Naive thymus-derived CD4-positive, alpha-beta T cell (primary cell): ENCODE results near the gene ROBO1. TPM values are rescaled to one million over a fixed set of nuclear protein-coding genes. Genes with fewer than 3 reads are reported as not detected.

Source experiments
- ATAC-seq: fragments of 150-1000 bp; cut with Tn5 transposase; 2 replicates; pipeline ENCODE4 v1.10.0; 2021; ENCODE audit warnings: mild to moderate bottlenecking, moderate library complexity
- CTCF ChIA-PET: fragments of 350-600 bp; sonication (Branson Sonifier 250); formaldehyde crosslinking; loops from one replicate; lab custom pipeline; 2021; ENCODE audit warnings: antibody characterized with exemption; lab: Charles Lee
- POLR2A ChIA-PET: fragments of 350-600 bp; sonication (Branson Sonifier 250); formaldehyde crosslinking; loops from one replicate; lab custom pipeline; 2021; ENCODE audit warnings: antibody characterized with exemption, inconsistent platforms; lab: Charles Lee
- DNase-seq, 9 donors: peaks; one replicate each; pipeline versions ENCODE4 v3.0.0 to v3.0.0-alpha.2; 2020 to 2022; ENCODE audit warnings: mixed read lengths in 1 of 9
- H3K27ac ChIP-seq: one replicate; pipeline ENCODE4 v1.7.0; 2013; ENCODE audit warnings: mild to moderate bottlenecking, low read depth, low read length, moderate library complexity
- H3K27me3 ChIP-seq, 2 donors: one replicate each; pipeline ENCODE4 v1.7.0; 2013; ENCODE audit warnings: low read length in 2 of 2, mild to moderate bottlenecking in 2 of 2, moderate library complexity in 2 of 2; ENCODE audit not compliant: control insufficient read depth in 2 of 2, insufficient read depth in 2 of 2
- H3K36me3 ChIP-seq, 3 experiments: 1 replicate in 2 of 3; 2 replicates in 1 of 3; pipeline ENCODE4 v1.7.0; 2013; ENCODE audit warnings: low read length in 3 of 3, mild to moderate bottlenecking in 3 of 3, moderate library complexity in 1 of 3; ENCODE audit not compliant: insufficient read depth in 3 of 3, control insufficient read depth in 2 of 3
- H3K4me1 ChIP-seq, 2 donors: one replicate each; pipeline ENCODE4 v1.7.0; 2013; ENCODE audit warnings: low read length in 2 of 2, mild to moderate bottlenecking in 2 of 2, moderate library complexity in 1 of 2; ENCODE audit not compliant: control insufficient read depth in 2 of 2, insufficient read depth in 2 of 2
- H3K4me3 ChIP-seq: 2 replicates; pipeline ENCODE4 v1.7.0; 2013; ENCODE audit warnings: mild to moderate bottlenecking, low read length
- H3K9me3 ChIP-seq, 3 experiments: 1 replicate in 2 of 3; 2 replicates in 1 of 3; pipeline ENCODE4 v1.7.0; 2013; ENCODE audit warnings: low read length in 3 of 3; ENCODE audit not compliant: control insufficient read depth in 2 of 3
- H3K27ac Mint-ChIP-seq, 9 donors: one replicate each; pipeline ENCODE4 v1.8.0; 2020 to 2022; ENCODE audit warnings: mixed read lengths in 9 of 9, mild to moderate bottlenecking in 8 of 9, moderate library complexity in 5 of 9, inconsistent platforms in 2 of 9
- H3K27me3 Mint-ChIP-seq, 5 donors: one replicate each; pipeline ENCODE4 v1.8.0; 2021 to 2022; ENCODE audit warnings: mixed read lengths in 5 of 5, mild to moderate bottlenecking in 1 of 5
- H3K36me3 Mint-ChIP-seq, 5 donors: one replicate each; pipeline ENCODE4 v1.8.0; 2020 to 2022; ENCODE audit warnings: mixed read lengths in 5 of 5, mild to moderate bottlenecking in 3 of 5, inconsistent platforms in 1 of 5
- H3K4me1 Mint-ChIP-seq, 7 donors: one replicate each; pipeline ENCODE4 v1.8.0; 2020 to 2022; ENCODE audit warnings: mixed read lengths in 7 of 7, mild to moderate bottlenecking in 3 of 7, inconsistent platforms in 1 of 7
- H3K4me3 Mint-ChIP-seq, 10 donors: one replicate each; pipeline ENCODE4 v1.8.0; 2020 to 2022; ENCODE audit warnings: mild to moderate bottlenecking in 10 of 10, mixed read lengths in 10 of 10, moderate library complexity in 6 of 10, inconsistent platforms in 2 of 10
- H3K9me3 Mint-ChIP-seq, 11 donors: one replicate each; pipeline ENCODE4 v1.8.0; 2020 to 2022; ENCODE audit warnings: mixed read lengths in 11 of 11, mild to moderate bottlenecking in 4 of 11, inconsistent platforms in 1 of 11, moderate library complexity in 1 of 11
- intact Hi-C, 2 donors: fragments of 100-400 bp; cut with micrococcal nuclease; formaldehyde crosslinking; loops; one replicate each; pipeline ENCODE4 v1.15.1; 2023
- polyA plus RNA-seq, 2 donors: library from polyadenylated mRNA; unstranded; fragments of 300-500 nt; fragmentation: Illumina TruSeq; gene quantifications; one replicate each; pipeline ENCODE4 v1.2.3, GENCODE V29; 2021
- total RNA-seq, 6 experiments: library from RNA in 5 of 6; stranded (reverse) in 5 of 6; gene quantifications; 1 replicate in 5 of 6; 2 replicates in 1 of 6; pipeline ENCODE4 v1.2.3 and lab custom pipeline; 2021 to 2026

ROBO1 gene
- total and polyA plus RNA-seq, 7 experiments from 2014 or later, result 0.08 to 0.59 (median 0.26) TPM; not detected in 2

DNA sequence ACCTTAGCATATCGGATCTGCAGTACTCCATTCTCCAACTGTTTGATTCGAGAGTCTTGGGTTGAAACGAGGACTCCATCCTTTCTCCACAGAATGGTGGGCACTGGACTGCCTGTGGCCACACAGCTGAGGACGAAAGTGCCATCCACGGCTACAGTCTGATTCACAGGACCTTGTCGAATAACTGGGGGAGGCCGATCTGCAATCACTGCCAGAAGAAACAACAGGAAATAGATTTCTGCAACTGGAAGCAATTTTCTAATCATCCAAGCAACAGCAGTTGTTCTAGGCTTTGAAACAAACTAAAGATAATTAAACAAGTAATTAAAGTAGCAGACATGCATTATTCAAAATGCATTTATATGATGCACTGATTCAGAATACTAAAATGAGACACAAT lies 1097.7 kb downstream of the ROBO1 start:
- H3K27ac Mint-ChIP-seq, result no peak overlapping the region
- H3K4me3 ChIP-seq, result no peak overlapping the region
- no peaks in the 10 kb centered on the region for H3K9me3 ChIP-seq
- no peaks in the 10 kb centered on the region for H3K4me1 Mint-ChIP-seq
- intact Hi-C loops, result no loop called here
- no peak for DNase-seq
- ChIA-PET POLR2A (no interaction called here), CTCF (no interaction called here)
- H3K4me3 Mint-ChIP-seq, result no peak overlapping the region
- no peak for ATAC-seq
- H3K4me1 ChIP-seq, result no peaks in the 10 kb centered on the region
- H3K27me3 Mint-ChIP-seq, result no peaks in the 10 kb centered on the region
- H3K36me3 ChIP-seq, result no peaks in the 10 kb centered on the region
- H3K36me3 Mint-ChIP-seq, result no peaks in the 10 kb centered on the region
- H3K27me3 ChIP-seq, result no peaks in the 10 kb centered on the region
- H3K9me3 Mint-ChIP-seq, result peaks cover 0 to 3% (median 0%) of the 10 kb centered on the region in 11 donors
- H3K27ac ChIP-seq, result no peak overlapping the region

DNA sequence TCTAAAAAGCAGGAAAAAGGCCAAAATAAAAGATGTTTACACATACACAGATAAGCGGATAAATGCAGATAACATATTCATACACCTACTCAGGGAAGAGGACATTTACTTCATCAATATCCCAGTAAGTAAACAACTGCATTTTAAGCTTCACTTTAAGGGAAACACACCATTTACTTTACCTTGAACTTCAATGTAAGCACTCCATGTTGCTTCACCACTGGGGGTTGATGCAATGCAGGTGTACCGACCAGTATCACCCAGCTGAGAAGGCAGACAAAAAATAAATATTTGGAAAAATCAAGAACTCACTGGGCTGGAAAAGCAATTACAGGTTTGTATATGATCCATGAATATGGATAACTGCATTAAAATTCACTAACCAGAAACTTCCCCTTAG lies 1099.5 kb downstream of the ROBO1 start:
- Histone ChIP-seq H3K27ac (no peak overlapping the region), H3K36me3 (no peaks in the 10 kb centered on the region), H3K27me3 (no peaks in the 10 kb centered on the region), H3K4me1 (no peaks in the 10 kb centered on the region), H3K9me3 (no peaks in the 10 kb centered on the region), H3K4me3 (no peak overlapping the region)
- Mint-ChIP-seq H3K4me1 (no peaks in the 10 kb centered on the region), H3K9me3 (peaks cover 0 to 4% (median 0%) of the 10 kb centered on the region in 11 donors), H3K4me3 (no peak overlapping the region), H3K27ac (no peak overlapping the region), H3K36me3 (no peaks in the 10 kb centered on the region), H3K27me3 (no peaks in the 10 kb centered on the region)
- ChIA-PET CTCF (no interaction called here), POLR2A (no interaction called here)
- ATAC-seq (no peak), DNase-seq (no peak)
- intact Hi-C loops, result no loop called here

DNA sequence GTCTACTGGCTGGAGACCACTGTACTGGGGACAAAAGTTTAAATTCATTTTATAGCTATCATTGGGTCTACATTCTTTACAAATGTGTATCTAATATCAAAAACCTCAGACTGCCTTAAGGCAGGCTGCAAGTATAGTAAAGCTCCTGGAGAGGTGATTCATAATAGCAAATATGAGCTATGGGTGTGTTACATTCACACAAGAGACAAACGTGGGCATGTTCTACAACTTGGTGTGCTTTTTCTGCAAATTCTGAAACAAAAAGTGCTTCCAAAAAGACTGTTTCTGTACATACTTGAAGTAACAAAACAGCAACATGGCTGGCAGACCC lies 1101.4 kb downstream of the ROBO1 start:
- H3K27me3 Mint-ChIP-seq, result no peaks in the 10 kb centered on the region
- CTCF ChIA-PET, result no interaction called here

DNA sequence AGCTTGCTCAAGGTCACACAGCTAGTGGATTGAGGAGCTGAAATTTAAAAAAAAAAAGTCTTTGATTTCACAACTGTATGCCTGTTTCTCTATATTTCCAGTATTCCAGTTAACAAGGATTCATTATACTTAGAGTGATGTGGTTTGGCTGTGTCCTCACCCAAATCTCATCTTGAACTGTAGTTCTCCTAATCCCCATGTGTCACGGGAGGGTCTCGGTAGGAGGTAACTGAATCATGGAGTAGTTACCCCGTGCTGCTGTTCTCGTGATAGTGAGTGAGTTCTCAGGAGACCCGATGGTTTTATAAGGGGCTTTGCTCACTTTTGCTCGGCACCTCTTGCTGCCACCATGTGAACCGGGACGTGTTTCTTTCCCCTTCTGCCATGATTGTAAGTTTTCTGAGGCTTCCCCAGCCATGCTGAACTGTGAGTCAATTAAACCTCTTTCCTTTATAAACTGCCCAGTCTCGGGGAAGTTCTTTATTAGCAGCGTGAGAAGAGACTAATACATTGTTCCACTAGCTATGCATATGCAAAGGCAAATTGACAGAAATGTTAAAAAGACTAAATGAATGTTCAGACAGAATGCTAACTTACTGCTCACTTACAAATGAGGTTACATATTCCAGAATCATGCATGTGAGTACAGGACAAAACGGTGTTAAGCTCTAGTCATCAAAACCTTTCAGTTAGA lies 1101.9 kb downstream of the ROBO1 start:
- H3K27me3 ChIP-seq, result no peaks in the 10 kb centered on the region
- Mint-ChIP-seq H3K27ac (peak overlapping the region in 1 of 9 donors; percentile 5), H3K4me1 (no peaks in the 10 kb centered on the region), H3K4me3 (no peak overlapping the region), H3K27me3 (no peaks in the 10 kb centered on the region), H3K36me3 (no peaks in the 10 kb centered on the region), H3K9me3 (peaks cover 0 to 7% (median 0%) of the 10 kb centered on the region in 11 donors)
- H3K9me3 ChIP-seq, result no peaks in the 10 kb centered on the region
- intact Hi-C loops, result no loop called here
- H3K36me3 ChIP-seq, result no peaks in the 10 kb centered on the region
- POLR2A ChIA-PET, result no interaction called here
- H3K4me3 ChIP-seq, result no peak overlapping the region
- CTCF ChIA-PET, result no interaction called here
- DNase-seq (no peak), ATAC-seq (no peak)
- no peak overlapping the region for H3K27ac ChIP-seq
- no peaks in the 10 kb centered on the region for H3K4me1 ChIP-seq

More for the DNA sequence above, 1101.4 kb downstream of the ROBO1 start:
- DNase-seq, result no peak
- POLR2A ChIA-PET, result no interaction called here
- Mint-ChIP-seq H3K4me1 (no peaks in the 10 kb centered on the region), H3K9me3 (peaks cover 0 to 7% (median 0%) of the 10 kb centered on the region in 11 donors), H3K4me3 (no peak overlapping the region), H3K27ac (no peak overlapping the region), H3K36me3 (no peaks in the 10 kb centered on the region)
- Histone ChIP-seq H3K4me3 (no peak overlapping the region), H3K9me3 (no peaks in the 10 kb centered on the region), H3K27ac (no peak overlapping the region), H3K36me3 (no peaks in the 10 kb centered on the region), H3K4me1 (no peaks in the 10 kb centered on the region), H3K27me3 (no peaks in the 10 kb centered on the region)
- intact Hi-C loops, result no loop called here
- ATAC-seq, result no peak

DNA sequence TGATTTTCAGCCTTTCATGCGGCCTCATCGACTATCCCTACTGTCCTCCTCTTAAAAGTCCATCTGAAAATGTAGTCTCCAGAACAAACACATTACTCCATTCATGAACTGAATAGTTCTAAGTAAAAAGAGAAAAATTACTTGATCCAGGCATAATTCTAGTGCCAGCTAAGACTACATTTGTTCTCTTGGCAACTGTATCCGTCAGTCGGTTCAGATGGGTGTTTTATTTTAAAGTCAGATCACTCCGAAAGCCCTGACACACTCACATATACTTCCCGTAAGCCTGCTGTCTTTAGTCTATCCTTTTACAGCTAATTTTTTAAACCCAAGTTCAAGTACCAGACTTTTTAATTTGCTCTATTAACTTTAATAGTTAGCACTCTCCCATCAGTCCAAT lies 1102.7 kb downstream of the ROBO1 start:
- Mint-ChIP-seq H3K27me3 (no peaks in the 10 kb centered on the region), H3K27ac (no peak overlapping the region), H3K9me3 (peaks cover 0 to 7% (median 0%) of the 10 kb centered on the region in 11 donors), H3K36me3 (no peaks in the 10 kb centered on the region), H3K4me1 (no peaks in the 10 kb centered on the region), H3K4me3 (no peak overlapping the region)
- intact Hi-C loops, result no loop called here
- H3K36me3 ChIP-seq, result no peaks in the 10 kb centered on the region
- H3K4me1 ChIP-seq, result no peaks in the 10 kb centered on the region
- ATAC-seq, result no peak
- DNase-seq, result no peak
- no peak overlapping the region for H3K27ac ChIP-seq
- ChIA-PET POLR2A (no interaction called here), CTCF (interaction anchor here (0.7 kb wide), 1 partner anchor 23 kb away, joined by 3 read pairs; no protein-coding TSS in a partner anchor)
- no peak overlapping the region for H3K4me3 ChIP-seq
- no peaks in the 10 kb centered on the region for H3K27me3 ChIP-seq
- H3K9me3 ChIP-seq, result no peaks in the 10 kb centered on the region

DNA sequence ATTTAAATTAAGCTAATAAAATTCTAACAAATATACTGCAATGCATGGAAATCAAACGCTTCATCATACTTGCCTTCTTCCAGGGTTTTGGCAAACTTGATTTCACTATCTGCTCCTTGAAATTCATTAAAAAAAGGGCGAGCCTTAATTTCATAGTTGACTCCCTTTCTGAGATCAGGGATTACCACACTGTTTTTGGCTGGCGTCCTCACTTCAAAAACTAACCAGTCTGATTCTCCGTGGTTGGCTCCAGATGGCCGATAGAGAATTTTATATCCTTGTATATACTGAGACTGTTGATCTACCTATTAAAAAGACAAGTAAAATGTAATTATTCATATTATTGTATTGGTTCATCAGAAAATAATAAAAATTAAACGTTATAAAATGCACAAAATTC lies 1106.8 kb downstream of the ROBO1 start:
- Mint-ChIP-seq H3K36me3 (no peaks in the 10 kb centered on the region), H3K4me3 (no peak overlapping the region), H3K27me3 (no peaks in the 10 kb centered on the region), H3K9me3 (peaks cover 0 to 7% (median 0%) of the 10 kb centered on the region in 11 donors), H3K4me1 (no peaks in the 10 kb centered on the region), H3K27ac (no peak overlapping the region)
- DNase-seq, result no peak
- no peak overlapping the region for H3K4me3 ChIP-seq
- no peaks in the 10 kb centered on the region for H3K9me3 ChIP-seq
- H3K27me3 ChIP-seq, result no peaks in the 10 kb centered on the region
- no peaks in the 10 kb centered on the region for H3K36me3 ChIP-seq
- no peak for ATAC-seq
- no peaks in the 10 kb centered on the region for H3K4me1 ChIP-seq
- intact Hi-C loops, result no loop called here
- ChIA-PET CTCF (no interaction called here), POLR2A (interaction anchor here (0.7 kb wide), 1 partner anchor 8 kb away, joined by 3 read pairs; no protein-coding TSS in a partner anchor)
- H3K27ac ChIP-seq, result no peak overlapping the region

DNA sequence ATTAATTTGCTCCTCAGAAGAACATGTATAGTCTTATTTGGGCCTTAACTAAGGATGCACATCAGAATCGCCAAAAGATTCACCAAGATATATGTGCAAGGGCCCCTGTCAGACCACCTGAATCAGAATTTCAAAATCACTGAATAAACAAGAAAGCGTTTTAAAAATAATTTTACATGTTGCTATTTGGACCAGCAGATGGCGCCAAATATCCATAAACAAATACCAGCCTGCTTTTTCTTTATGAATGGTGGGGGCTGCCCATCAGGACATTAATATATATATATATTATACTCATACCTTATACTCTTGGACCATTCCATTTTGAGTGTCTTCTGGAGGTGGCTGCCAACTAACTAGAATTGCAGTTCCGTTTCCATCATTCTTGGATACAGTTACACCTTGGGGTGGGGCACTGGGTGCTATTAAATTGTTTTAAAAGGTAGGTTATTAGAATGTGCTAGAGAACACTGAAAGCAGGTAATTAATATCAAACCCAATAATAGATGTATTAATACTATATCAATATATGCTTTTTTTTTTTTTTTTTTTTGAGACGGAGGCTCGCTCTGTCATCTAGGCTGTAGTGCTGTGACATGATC lies 1108.3 kb downstream of the ROBO1 start:
- H3K4me1 Mint-ChIP-seq, result no peaks in the 10 kb centered on the region
- ATAC-seq, result no peak
- no peak overlapping the region for H3K27ac ChIP-seq
- intact Hi-C loops, result loop anchor here in 1 of 2 donors (1.0 to 2.0 kb wide), 3 partner anchors 374 to 837 kb away; no protein-coding TSS in a partner anchor
- H3K4me1 ChIP-seq, result no peaks in the 10 kb centered on the region
- H3K36me3 ChIP-seq, result no peaks in the 10 kb centered on the region
- H3K36me3 Mint-ChIP-seq, result no peaks in the 10 kb centered on the region
- H3K9me3 ChIP-seq, result no peaks in the 10 kb centered on the region
- DNase-seq, result peak in 1 of 9 donors; percentile 2
- ChIA-PET CTCF (interaction anchor here (0.7 kb wide), 1 partner anchor 373 kb away, joined by 3 read pairs; no protein-coding TSS in a partner anchor), POLR2A (no interaction called here)
- no peak overlapping the region for H3K27ac Mint-ChIP-seq
- no peaks in the 10 kb centered on the region for H3K27me3 ChIP-seq
- H3K4me3 ChIP-seq, result no peak overlapping the region
- H3K27me3 Mint-ChIP-seq, result no peaks in the 10 kb centered on the region
- H3K4me3 Mint-ChIP-seq, result no peak overlapping the region
- H3K9me3 Mint-ChIP-seq, result peaks cover 0 to 4% (median 0%) of the 10 kb centered on the region in 11 donors
